Spinal cord (tissue), 10 donors: ENCODE results near the gene SBK2. TPM values are rescaled to one million over a fixed set of nuclear protein-coding genes. Genes with fewer than 3 reads are reported as not detected.

ENCODE experiments used
- DNase-seq, 6 donors: peaks; one replicate each; pipeline versions ENCODE4 v3.0.0 to v3.0.0-alpha.2; 2013 to 2015; ENCODE audit warnings: low spot score in 6 of 6, low read depth in 4 of 6
- H3K27ac ChIP-seq: one replicate; pipeline ENCODE4 v1.5.1; 2013; ENCODE audit warnings: low read depth, low read length, control low read depth
- H3K27me3 ChIP-seq: one replicate; pipeline ENCODE4 v1.6.1; 2013; ENCODE audit warnings: low read length; ENCODE audit not compliant: control insufficient read depth, insufficient read depth
- H3K36me3 ChIP-seq: one replicate; pipeline ENCODE4 v1.6.1; 2013; ENCODE audit warnings: low read length; ENCODE audit not compliant: control insufficient read depth, insufficient read depth
- H3K4me1 ChIP-seq: one replicate; pipeline ENCODE4 v1.6.1; 2013; ENCODE audit warnings: low read length; ENCODE audit not compliant: control insufficient read depth, insufficient read depth
- H3K4me3 ChIP-seq: one replicate; pipeline ENCODE4 v1.5.1; 2013; ENCODE audit warnings: low read depth, low read length, control low read depth
- H3K9me3 ChIP-seq: one replicate; pipeline ENCODE4 v1.6.1; 2013; ENCODE audit warnings: low read length; ENCODE audit not compliant: control insufficient read depth, insufficient read depth
- WGBS: methylation state at CpG from one replicate; pipeline ENCODE4 v1.1.5; 2013; ENCODE audit warnings: missing lambda C conversion rate; ENCODE audit not compliant: insufficient coverage; 5-methylcytosine and 5-hydroxymethylcytosine counted together
- polyA plus RNA-seq, 2 donors: library from polyadenylated mRNA; unstranded; fragments of 120-200 nt; gene quantifications; one replicate each; pipeline ENCODE4 v1.2.1, GENCODE V29; 2013; ENCODE audit not compliant: insufficient read length in 2 of 2
- total RNA-seq, 2 donors: library from RNA; depleted of rRNA in 1 of 2; stranded (reverse); fragments of 120-200 nt in 1 of 2; fragments of >200 nt in 1 of 2; gene quantifications; one replicate each; pipeline versions ENCODE4 v1.2.3 to v1.2.4, GENCODE V29; 2013 to 2014
- donor health status: healthy.

The SBK2 gene
- total and polyA plus RNA-seq, 4 donors: 0.15 to 0.44 TPM; not detected in 2

- 90% methylated on average over 21 of the region's 22 CpGs for WGBS
- Histone ChIP-seq H3K4me1 (peaks cover 12% of the 10 kb centered on the region), H3K27ac (no peak overlapping the region), H3K36me3 (peaks cover 3% of the 10 kb centered on the region), H3K4me3 (no peak overlapping the region), H3K9me3 (no peaks in the 10 kb centered on the region), H3K27me3 (no peaks in the 10 kb centered on the region)
- no peak for DNase-seq
Measured at GRCh38 chr19:55527197-55528029, 9.5 kb downstream of the SBK2 start.

GRCh38 chr19:55526216-55527196, 10.4 kb downstream of the SBK2 start:
- DNase-seq: peak in 2 of 6 donors; percentile 15 to 66
- H3K4me1 ChIP-seq: peaks cover 12% of the 10 kb centered on the region
- H3K36me3 ChIP-seq: peaks cover 3% of the 10 kb centered on the region
- no peak overlapping the region for H3K4me3 ChIP-seq
- H3K27me3 ChIP-seq: no peaks in the 10 kb centered on the region
- 43% methylated on average over 32 of the region's 35 CpGs for WGBS
- no peaks in the 10 kb centered on the region for H3K9me3 ChIP-seq
- H3K27ac ChIP-seq: no peak overlapping the region

GRCh38 chr19:55525289-55526101, 11.4 kb downstream of the SBK2 start:
- Histone ChIP-seq H3K27ac (no peak overlapping the region), H3K9me3 (no peaks in the 10 kb centered on the region), H3K27me3 (no peaks in the 10 kb centered on the region), H3K4me1 (peaks cover 12% of the 10 kb centered on the region), H3K4me3 (no peak overlapping the region), H3K36me3 (peaks cover 3% of the 10 kb centered on the region)
- WGBS: 49% methylated on average over 26 of the region's 29 CpGs
- DNase-seq: no peak

GRCh38 chr19:55520691-55521292, 16.1 kb downstream of the SBK2 start:
- Histone ChIP-seq H3K4me1 (peaks cover 9% of the 10 kb centered on the region), H3K9me3 (no peaks in the 10 kb centered on the region), H3K27me3 (no peaks in the 10 kb centered on the region), H3K4me3 (no peak overlapping the region), H3K36me3 (no peaks in the 10 kb centered on the region), H3K27ac (no peak overlapping the region)
- no peak for DNase-seq
- 84% methylated on average over 13 of the region's 14 CpGs for WGBS

- DNase-seq: no peak
- Histone ChIP-seq H3K4me1 (peaks cover 9% of the 10 kb centered on the region), H3K9me3 (no peaks in the 10 kb centered on the region), H3K27ac (no peak overlapping the region), H3K36me3 (no peaks in the 10 kb centered on the region), H3K27me3 (no peaks in the 10 kb centered on the region), H3K4me3 (no peak overlapping the region)
- 95% methylated on average over 8 of the region's 10 CpGs for WGBS
Measured at GRCh38 chr19:55519451-55520311, 17.3 kb downstream of the SBK2 start.

- Histone ChIP-seq H3K4me1 (peaks cover 9% of the 10 kb centered on the region), H3K4me3 (peak overlapping the region; percentile 37), H3K27ac (peak overlapping the region; percentile 69), H3K27me3 (no peaks in the 10 kb centered on the region), H3K9me3 (no peaks in the 10 kb centered on the region), H3K36me3 (no peaks in the 10 kb centered on the region)
- 11% methylated on average over 61 of the region's 61 CpGs for WGBS
- peak; percentile 73 to 97 (median 84) for DNase-seq
Measured at GRCh38 chr19:55516878-55517620, 19.9 kb downstream of the SBK2 start.

GRCh38 chr19:55508120-55508519, 28.8 kb downstream of the SBK2 start:
- WGBS: 80% methylated on average over 10 of the region's 10 CpGs

GRCh38 chr19:55504981-55505380, 32.0 kb downstream of the SBK2 start:
- no peaks in the 10 kb centered on the region for H3K27me3 ChIP-seq
- no peak for DNase-seq
- peaks cover 15% of the 10 kb centered on the region for H3K4me1 ChIP-seq
- H3K36me3 ChIP-seq: peaks cover 6% of the 10 kb centered on the region
- no peaks in the 10 kb centered on the region for H3K9me3 ChIP-seq
- no peak overlapping the region for H3K4me3 ChIP-seq
- H3K27ac ChIP-seq: no peak overlapping the region
- 89% methylated on average over 10 of the region's 11 CpGs for WGBS

More at GRCh38 chr19:55508120-55508519, 28.8 kb downstream of the SBK2 start:
- Histone ChIP-seq H3K4me1 (peaks cover 14% of the 10 kb centered on the region), H3K4me3 (no peak overlapping the region), H3K27ac (no peak overlapping the region), H3K36me3 (no peaks in the 10 kb centered on the region), H3K9me3 (no peaks in the 10 kb centered on the region), H3K27me3 (no peaks in the 10 kb centered on the region)
- DNase-seq: no peak
